Measurements from ENCODE around the gene PRPF8. TPM values are rescaled to one million over a fixed set of nuclear protein-coding genes. Genes with fewer than 3 reads are reported as not detected.
A peak's percentile ranks its signal among the peaks of the same experiment; 100 is the strongest.

PRPF8 gene
- total and polyA plus RNA-seq, 10 of the 15 experiments (the other 5 are each of a cell fraction or from before 2014, with no cell fraction given), result 77.2 to 337 (median 162) TPM

DNA sequence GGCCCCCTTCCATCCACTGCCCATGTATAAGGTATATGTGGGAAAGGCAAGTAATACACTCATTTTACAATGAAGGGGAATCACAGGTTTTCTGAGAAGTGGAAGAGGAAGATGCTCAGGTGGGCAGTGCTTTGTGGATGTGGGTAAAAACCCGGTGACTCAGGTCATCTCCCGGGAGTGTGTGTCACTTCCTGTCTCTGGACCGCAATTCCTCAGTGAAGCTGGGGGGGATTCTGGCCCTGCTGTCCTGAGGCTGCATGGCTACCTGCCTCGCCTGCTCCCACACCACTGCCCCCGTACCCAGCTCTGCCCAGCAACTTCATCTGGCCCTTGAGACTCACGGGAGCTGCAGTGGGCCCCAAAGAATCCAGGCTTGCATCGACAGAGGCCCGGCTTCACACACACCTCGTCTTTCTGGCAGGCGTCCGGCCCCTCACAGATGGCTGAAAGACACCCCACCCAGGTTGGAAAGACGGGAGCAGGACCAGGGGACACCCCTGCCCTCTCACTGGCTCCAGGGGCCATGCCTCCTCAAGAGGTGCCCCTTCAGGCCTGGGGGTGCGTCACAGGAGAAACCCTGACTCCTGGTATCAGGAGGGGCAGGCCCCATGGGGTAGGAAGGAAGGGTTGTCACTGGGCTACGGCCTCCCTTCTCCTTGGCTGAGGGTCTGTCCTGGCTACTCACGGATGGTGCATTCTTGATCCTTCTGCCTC, 40.0 kb downstream of the PRPF8 start (continued):
- TF ChIP-seq IKZF2 (IDR thresholded peaks at IDR 0.05), result peak; percentile 84 to 85
- peak; percentile 69; the same call in 1 of the 2 replicates for TF ChIP-seq JUNB (IDR thresholded peaks at IDR 0.05)
- TF ChIP-seq GATAD2B (conservative IDR thresholded peaks at IDR 0.05; ENCODE audit: low read depth), result peak; percentile 21; the same call in 1 of the 2 replicates
- peak; percentile 40 for TF ChIP-seq SP1 (IDR thresholded peaks at IDR 0.05; ENCODE audit: low read depth, low read length)
- no peak for TF ChIP-seq MXI1 (IDR thresholded peaks at IDR 0.05; ENCODE audit: low read depth, low read length)
- TF ChIP-seq, protein P1, sequence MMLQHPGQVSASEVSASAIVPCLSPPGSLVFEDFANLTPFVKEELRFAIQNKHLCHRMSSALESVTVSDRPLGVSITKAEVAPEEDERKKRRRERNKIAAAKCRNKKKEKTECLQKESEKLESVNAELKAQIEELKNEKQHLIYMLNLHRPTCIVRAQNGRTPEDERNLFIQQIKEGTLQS (IDR thresholded peaks at IDR 0.05; ENCODE audit: borderline replicate concordance, extremely low read depth, low read depth, low read length), result no peak

DNA sequence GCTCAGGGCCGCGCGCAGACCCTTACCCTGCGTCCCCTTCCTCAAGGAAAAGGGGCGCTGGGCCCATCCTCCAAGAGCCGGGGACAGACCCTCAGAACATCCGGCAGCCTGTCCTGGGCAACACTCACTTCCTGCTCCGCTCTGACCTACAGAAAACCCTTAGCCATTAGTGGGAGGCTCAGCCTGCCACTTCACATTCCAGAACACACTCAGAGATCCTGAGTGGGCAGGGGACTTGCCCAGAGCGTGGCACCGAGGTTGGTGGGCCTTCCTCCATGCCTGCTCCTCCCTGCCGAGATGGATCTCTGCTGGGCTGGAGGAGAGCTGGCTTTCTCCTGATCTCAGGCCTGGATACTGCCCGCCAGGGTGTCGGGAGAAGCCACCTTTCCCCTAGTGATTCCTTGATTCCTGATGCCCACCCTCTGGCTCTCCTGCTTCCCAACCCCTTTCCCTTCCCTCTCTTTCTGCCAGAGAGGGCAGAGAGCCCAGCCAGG, 40.6 kb downstream of the PRPF8 start:
- peaks cover 5% of the 10 kb centered on the region for H3K79me2 ChIP-seq (ENCODE audit: control insufficient read depth, insufficient read depth, low read length)
- peak overlapping the region; percentile 62 for H2AFZ ChIP-seq (ENCODE audit: control insufficient read depth, low read depth, low read length)
- peak overlapping the region; percentile 98 for H3K4me2 ChIP-seq (ENCODE audit: control insufficient read depth, insufficient read depth)
- DNase-seq (ENCODE audit: low read depth, low spot score) (no peak), FAIRE-seq (no peak), ATAC-seq (peak; percentile 29)
- BruUV-seq (replicated peaks), result TSS peak; percentile 75
- peak overlapping the region; percentile 62 for H3K4me3 ChIP-seq
- CTCF ChIA-PET, result interaction anchor here (1.4 kb wide), 1 partner anchor 70 kb away, joined by 7 read pairs; no protein-coding TSS in a partner anchor
- in situ Hi-C loops (cut with MboI) (no loop called here), intact Hi-C loops (cut with micrococcal nuclease; ENCODE audit: unreplicated experiment) (loop anchor here (10.0 kb wide), 1 partner anchor 369 kb away; the partner anchor contains the start of genes BHLHA9 and TRARG1)
- RAD21 ChIA-PET (ENCODE audit: unreplicated experiment), result interaction anchor here (0.8 to 1.1 kb wide), 2 partner anchors 73 to 78 kb away, joined by 3 read pairs; no protein-coding TSS in a partner anchor
- SMC1A ChIA-PET (ENCODE audit: uncharacterized antibody, unreplicated experiment), result interaction anchor here (0.6 to 1.9 kb wide), 2 partner anchors 14 to 70 kb away, joined by 3 to 7 read pairs; no protein-coding TSS in a partner anchor
- no peaks in the 10 kb centered on the region for H4K20me1 ChIP-seq (ENCODE audit: control insufficient read depth, insufficient read depth)
- H3K27ac ChIP-seq (ENCODE audit: control insufficient read depth, insufficient read depth), result peak overlapping the region; percentile 95
- H3K27me3 ChIP-seq (replicated peaks in 1 of 2; ENCODE audit: control insufficient read depth in 2 of 2, insufficient read depth in 2 of 2, low read length in 1 of 2), result no peaks in the 10 kb centered on the region
- peak overlapping the region; percentile 80 for H3K9ac ChIP-seq (ENCODE audit: control insufficient read depth, insufficient read depth, low read length)
- H3K9me3 ChIP-seq (replicated peaks; ENCODE audit: control insufficient read depth, insufficient read depth, low read length), result no peaks in the 10 kb centered on the region
- H3K36me3 ChIP-seq (ENCODE audit: control insufficient read depth in 2 of 2, insufficient read depth in 2 of 2, low read length in 1 of 2), result no peaks in the 10 kb centered on the region
- WGBS (ENCODE audit: insufficient coverage, insufficient replicate concordance, low lambda C conversion rate, missing lambda C conversion rate), result 2% methylated on average over 13 of the region's 13 CpGs
- H3K4me1 ChIP-seq (ENCODE audit: control insufficient read depth, insufficient read depth, low read length), result peaks cover 30% of the 10 kb centered on the region
- POLR2A ChIA-PET, result interaction anchor here (0.6 to 1.4 kb wide), 5 partner anchors 16 to 568 kb away, joined by 3 to 6 read pairs (median 4); no protein-coding TSS in a partner anchor
- TF ChIP-seq BHLHE40 (IDR thresholded peaks at IDR 0.05; ENCODE audit: borderline replicate concordance in 1 of 2, low read depth in 2 of 2, low read length in 1 of 2) (no peak), POU2F2 (IDR thresholded peaks at IDR 0.05; ENCODE audit: borderline replicate concordance, low read depth, low read length) (no peak), POLR2A (IDR thresholded peaks at IDR 0.05; ENCODE audit: low read depth, low read length) (no peak), EED (IDR thresholded peaks at IDR 0.05; ENCODE audit: low read depth) (no peak), BACH1 (IDR thresholded peaks at IDR 0.05; ENCODE audit: borderline replicate concordance) (no peak), RUNX3 (IDR thresholded peaks at IDR 0.05; ENCODE audit: low read length) (no peak), CHD4 (IDR thresholded peaks at IDR 0.05) (no peak), CEBPB (IDR thresholded peaks at IDR 0.05; ENCODE audit: borderline replicate concordance in 1 of 2, low read depth in 2 of 2, low read length in 2 of 2) (0 out of 4 replicates have a peak, but pooled peaks of 1 of the 2 experiments have one; percentile 6), KDM1A (IDR thresholded peaks at IDR 0.05; ENCODE audit: borderline replicate concordance) (no peak), HDGF (IDR thresholded peaks at IDR 0.05) (peak; percentile 61; the same call in 1 of the 2 replicates), ZZZ3 (IDR thresholded peaks at IDR 0.05; ENCODE audit: control insufficient read depth, insufficient read length, low read depth) (no peak), CREM (IDR thresholded peaks at IDR 0.05; ENCODE audit: low read depth) (no peak)
- TF ChIP-seq, protein P2, sequence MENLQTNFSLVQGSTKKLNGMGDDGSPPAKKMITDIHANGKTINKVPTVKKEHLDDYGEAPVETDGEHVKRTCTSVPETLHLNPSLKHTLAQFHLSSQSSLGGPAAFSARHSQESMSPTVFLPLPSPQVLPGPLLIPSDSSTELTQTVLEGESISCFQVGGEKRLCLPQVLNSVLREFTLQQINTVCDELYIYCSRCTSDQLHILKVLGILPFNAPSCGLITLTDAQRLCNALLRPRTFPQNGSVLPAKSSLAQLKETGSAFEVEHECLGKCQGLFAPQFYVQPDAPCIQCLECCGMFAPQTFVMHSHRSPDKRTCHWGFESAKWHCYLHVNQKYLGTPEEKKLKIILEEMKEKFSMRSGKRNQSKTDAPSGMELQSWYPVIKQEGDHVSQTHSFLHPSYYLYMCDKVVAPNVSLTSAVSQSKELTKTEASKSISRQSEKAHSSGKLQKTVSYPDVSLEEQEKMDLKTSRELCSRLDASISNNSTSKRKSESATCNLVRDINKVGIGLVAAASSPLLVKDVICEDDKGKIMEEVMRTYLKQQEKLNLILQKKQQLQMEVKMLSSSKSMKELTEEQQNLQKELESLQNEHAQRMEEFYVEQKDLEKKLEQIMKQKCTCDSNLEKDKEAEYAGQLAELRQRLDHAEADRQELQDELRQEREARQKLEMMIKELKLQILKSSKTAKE (IDR thresholded peaks at IDR 0.05; ENCODE audit: low read depth, poor library complexity, severe bottlenecking), result no peak
- TF ChIP-seq, protein P3, sequence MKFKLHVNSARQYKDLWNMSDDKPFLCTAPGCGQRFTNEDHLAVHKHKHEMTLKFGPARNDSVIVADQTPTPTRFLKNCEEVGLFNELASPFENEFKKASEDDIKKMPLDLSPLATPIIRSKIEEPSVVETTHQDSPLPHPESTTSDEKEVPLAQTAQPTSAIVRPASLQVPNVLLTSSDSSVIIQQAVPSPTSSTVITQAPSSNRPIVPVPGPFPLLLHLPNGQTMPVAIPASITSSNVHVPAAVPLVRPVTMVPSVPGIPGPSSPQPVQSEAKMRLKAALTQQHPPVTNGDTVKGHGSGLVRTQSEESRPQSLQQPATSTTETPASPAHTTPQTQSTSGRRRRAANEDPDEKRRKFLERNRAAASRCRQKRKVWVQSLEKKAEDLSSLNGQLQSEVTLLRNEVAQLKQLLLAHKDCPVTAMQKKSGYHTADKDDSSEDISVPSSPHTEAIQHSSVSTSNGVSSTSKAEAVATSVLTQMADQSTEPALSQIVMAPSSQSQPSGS (IDR thresholded peaks at IDR 0.05; ENCODE audit: low read length), result no peak
